A549 (cell line): ENCODE measurements around the gene PHF20.

Experiments used
- HOXA7 ChIP-seq: fragments of 250-450 bp; sonication (Bioruptor Pico); IDR thresholded peaks from 2 replicates; pipeline ENCODE4 v1.5.0; 2020; ENCODE audit warnings: mild to moderate bottlenecking, moderate library complexity
- MAZ ChIP-seq: fragments of 150-350 bp; IDR thresholded peaks from 2 replicates; pipeline ENCODE4 v1.6.1; 2014; ENCODE audit warnings: antibody characterized with exemption, low read depth, low read length, borderline replicate concordance
- POLR2A ChIP-seq: IDR thresholded peaks from 2 replicates; pipeline ENCODE4 v1.6.1; 2012; ENCODE audit warnings: mild to moderate bottlenecking, low read length
- RAD21 ChIP-seq, 2 experiments: fragments of >200 bp in 1 of 2; sonication (Bioruptor Twin) in 1 of 2; formaldehyde crosslinking in 1 of 2; IDR thresholded peaks in 1 of 2; conservative IDR thresholded peaks in 1 of 2; 2 replicates in 1 of 2; 3 replicates in 1 of 2; pipeline ENCODE4 v1.6.1; 2012 to 2018; ENCODE audit warnings: inconsistent platforms in 1 of 2
- TP53 ChIP-seq: fragments of 250-450 bp; sonication (Bioruptor Pico); IDR thresholded peaks from 2 replicates; pipeline ENCODE4 v1.5.0; 2021; ENCODE audit warnings: mild to moderate bottlenecking, moderate library complexity
- ZFP36 ChIP-seq: fragments of 450-650 bp; IDR thresholded peaks from 2 replicates; pipeline ENCODE4 v1.6.1; 2014; ENCODE audit warnings: borderline replicate concordance; ENCODE audit not compliant: partially characterized antibody
- TF ChIP-seq, protein P1 (sequence below): fragments of >200 bp; sonication (Bioruptor Twin); formaldehyde crosslinking; IDR thresholded peaks from 3 replicates; pipeline ENCODE4 v1.5.1; 2016
- TF ChIP-seq, protein P2 (sequence below): IDR thresholded peaks from 2 replicates; pipeline ENCODE4 v1.6.1; 2012; ENCODE audit warnings: low read depth, borderline replicate concordance

DNA sequence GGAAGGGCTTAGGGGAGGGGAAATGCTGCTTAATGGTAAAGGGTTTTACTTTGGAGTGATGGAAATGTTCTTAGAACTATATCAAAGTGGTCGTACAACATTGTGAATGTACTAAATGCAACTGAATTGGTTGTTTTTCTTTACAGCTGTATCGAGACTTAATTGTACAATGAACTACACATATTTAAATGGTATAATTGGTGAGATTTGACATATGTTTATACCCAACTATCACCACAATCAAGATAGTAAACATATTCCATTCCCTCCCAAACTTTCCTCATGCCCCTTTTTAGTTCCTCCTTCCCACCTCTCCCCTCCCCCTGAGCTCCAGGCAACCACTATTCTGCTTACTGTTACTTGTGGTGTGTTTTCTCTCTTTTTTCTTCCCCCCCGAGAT, 138.4 kb downstream of the PHF20 start:
- no peak for TF ChIP-seq HOXA7 (CRISPR knock-in tag)
- TF ChIP-seq POLR2A = no peak
- no peak for TF ChIP-seq RAD21 (conservative IDR thresholded peaks at IDR 0.05 in 1 of 2, IDR thresholded peaks at IDR 0.05 in 1 of 2)
- TF ChIP-seq, protein P1, sequence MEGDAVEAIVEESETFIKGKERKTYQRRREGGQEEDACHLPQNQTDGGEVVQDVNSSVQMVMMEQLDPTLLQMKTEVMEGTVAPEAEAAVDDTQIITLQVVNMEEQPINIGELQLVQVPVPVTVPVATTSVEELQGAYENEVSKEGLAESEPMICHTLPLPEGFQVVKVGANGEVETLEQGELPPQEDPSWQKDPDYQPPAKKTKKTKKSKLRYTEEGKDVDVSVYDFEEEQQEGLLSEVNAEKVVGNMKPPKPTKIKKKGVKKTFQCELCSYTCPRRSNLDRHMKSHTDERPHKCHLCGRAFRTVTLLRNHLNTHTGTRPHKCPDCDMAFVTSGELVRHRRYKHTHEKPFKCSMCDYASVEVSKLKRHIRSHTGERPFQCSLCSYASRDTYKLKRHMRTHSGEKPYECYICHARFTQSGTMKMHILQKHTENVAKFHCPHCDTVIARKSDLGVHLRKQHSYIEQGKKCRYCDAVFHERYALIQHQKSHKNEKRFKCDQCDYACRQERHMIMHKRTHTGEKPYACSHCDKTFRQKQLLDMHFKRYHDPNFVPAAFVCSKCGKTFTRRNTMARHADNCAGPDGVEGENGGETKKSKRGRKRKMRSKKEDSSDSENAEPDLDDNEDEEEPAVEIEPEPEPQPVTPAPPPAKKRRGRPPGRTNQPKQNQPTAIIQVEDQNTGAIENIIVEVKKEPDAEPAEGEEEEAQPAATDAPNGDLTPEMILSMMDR = no peak
- no peak for TF ChIP-seq ZFP36
- TF ChIP-seq, protein P2, sequence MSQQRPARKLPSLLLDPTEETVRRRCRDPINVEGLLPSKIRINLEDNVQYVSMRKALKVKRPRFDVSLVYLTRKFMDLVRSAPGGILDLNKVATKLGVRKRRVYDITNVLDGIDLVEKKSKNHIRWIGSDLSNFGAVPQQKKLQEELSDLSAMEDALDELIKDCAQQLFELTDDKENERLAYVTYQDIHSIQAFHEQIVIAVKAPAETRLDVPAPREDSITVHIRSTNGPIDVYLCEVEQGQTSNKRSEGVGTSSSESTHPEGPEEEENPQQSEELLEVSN = no peak
- TF ChIP-seq TP53 (CRISPR knock-in tag) = no peak
- TF ChIP-seq MAZ = no peak
